Upper lobe of left lung (tissue), 6 donors: ENCODE results near the gene PLEKHA5. TPM values are rescaled to one million over a fixed set of nuclear protein-coding genes. Genes with fewer than 3 reads are reported as not detected.

Source experiments
- ATAC-seq, 2 donors: fragments of 200-7000 bp; cut with Tn5 transposase; one replicate each; pipeline ENCODE4 v1.9.1; 2022; ENCODE audit warnings: mild to moderate bottlenecking in 2 of 2, moderate library complexity in 2 of 2; ENCODE audit not compliant: low FRiP score in 2 of 2
- DNase-seq, 2 donors: peaks; one replicate each; pipeline ENCODE4 v3.0.0-alpha.2; 2019 to 2020
- H3K27ac ChIP-seq, 4 donors: fragments of 200-600 bp; sonication (generic); one replicate each; pipeline ENCODE4 v1.5.1; 2016 to 2019
- H3K27me3 ChIP-seq, 4 donors: fragments of 200-600 bp; sonication (generic); one replicate each; pipeline ENCODE4 v1.5.1; 2017 to 2019
- H3K36me3 ChIP-seq, 4 donors: fragments of 200-600 bp; sonication (generic); one replicate each; pipeline ENCODE4 v1.5.1; 2016 to 2019
- H3K4me1 ChIP-seq, 4 donors: fragments of 200-600 bp; sonication (generic); one replicate each; pipeline ENCODE4 v1.5.1; 2018 to 2019
- H3K4me3 ChIP-seq, 4 donors: fragments of 200-600 bp; sonication (generic); one replicate each; pipeline ENCODE4 v1.5.1; 2017 to 2019; ENCODE audit warnings: mild to moderate bottlenecking in 2 of 4, moderate library complexity in 1 of 4
- H3K9me3 ChIP-seq, 4 donors: fragments of 200-600 bp; sonication (generic); one replicate each; pipeline ENCODE4 v1.5.1; 2018 to 2019
- CTCF ChIP-seq, 6 experiments: fragments of 450-650 bp in 4 of 6; fragments of 200-600 bp in 2 of 6; sonication (generic) in 2 of 6; IDR thresholded peaks; one replicate each; pipeline ENCODE4 v1.5.1; 2016 to 2019; ENCODE audit warnings: antibody characterized with exemption in 6 of 6
- EP300 ChIP-seq, 4 donors: sonication (generic); formaldehyde crosslinking; IDR thresholded peaks; one replicate each; pipeline ENCODE4 v1.5.1; 2017; ENCODE audit warnings: antibody characterized with exemption in 4 of 4, control low read depth in 2 of 4
- POLR2A ChIP-seq, 4 donors: fragments of 450-650 bp; IDR thresholded peaks; one replicate each; pipeline ENCODE4 v1.5.1; 2016 to 2017; ENCODE audit warnings: antibody characterized with exemption in 4 of 4, mild to moderate bottlenecking in 2 of 4
- POLR2AphosphoS5 ChIP-seq, 2 donors: sonication (generic); formaldehyde crosslinking; IDR thresholded peaks; one replicate each; pipeline ENCODE4 v1.5.1; 2017; ENCODE audit warnings: antibody characterized with exemption in 2 of 2
- WGBS, 2 donors: methylation state at CpG; one replicate each; pipeline ENCODE4 v1.1.5; 2017 to 2018; 5-methylcytosine and 5-hydroxymethylcytosine counted together
- total RNA-seq, 6 donors: library from RNA; depleted of rRNA in 4 of 6; stranded (reverse); fragments of >200 nt in 4 of 6; gene quantifications; one replicate each; pipeline versions ENCODE4 v1.1.0 to v1.2.1, GENCODE V29; 2016 to 2021
- donor health status: DM: no; HTN: no; CAD: no; lungs with moderate emphysema.
- donor health status: DM: no; HTN: yes; CAD: no; lungs with severe emphysema.

PLEKHA5 gene
- total RNA-seq, 6 donors from 2014 or later = 18.5 to 89.6 (median 25.9) TPM

DNA sequence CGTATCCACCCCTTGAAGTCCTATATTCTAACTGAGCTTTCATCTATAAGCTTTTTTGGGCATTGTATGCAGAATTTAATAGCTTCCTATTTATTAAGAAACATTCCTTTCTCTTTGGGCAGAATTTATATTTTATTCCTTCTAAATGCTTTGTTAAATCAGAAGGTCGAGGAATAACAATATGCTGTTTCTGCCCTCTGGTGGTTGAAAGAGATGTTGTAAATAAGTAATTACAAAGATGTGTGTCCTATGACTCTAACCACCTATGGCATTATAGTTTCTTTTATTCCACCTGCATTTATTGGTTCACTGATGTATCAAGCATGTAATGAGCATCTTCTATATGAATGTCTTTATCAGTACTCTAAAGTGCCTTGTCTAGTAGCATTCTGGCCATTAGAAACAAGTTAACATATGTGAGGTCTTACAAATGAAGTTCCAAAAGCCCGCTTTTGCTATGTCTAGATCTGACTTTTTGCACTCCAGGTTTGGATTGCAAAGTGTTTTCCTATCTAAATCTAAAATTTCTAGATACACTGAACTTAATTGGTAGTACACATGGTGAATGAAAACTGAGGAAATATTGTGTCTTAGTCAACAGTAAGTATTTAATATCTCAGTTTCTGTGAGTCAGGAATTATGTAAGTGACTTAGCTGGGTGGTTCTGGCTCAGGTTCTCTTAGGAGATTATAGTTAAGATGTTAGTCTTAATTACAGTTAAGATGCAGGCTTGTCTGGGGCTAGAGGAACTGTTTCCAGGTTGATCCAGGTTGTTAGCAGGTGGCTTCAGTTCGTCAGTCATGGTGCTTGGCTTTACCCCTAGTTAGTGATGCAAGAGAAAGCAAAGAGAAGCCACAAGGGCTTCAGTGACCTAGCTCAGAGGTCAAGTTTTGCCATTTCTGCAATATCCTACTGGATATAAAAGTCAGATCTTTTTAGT is 57.5 kb downstream of the PLEKHA5 start:
- TF ChIP-seq POLR2A (IDR thresholded peaks at IDR 0.05) (no peak), POLR2AphosphoS5 (IDR thresholded peaks at IDR 0.05) (no peak), CTCF (IDR thresholded peaks at IDR 0.05) (peak in 5 of 6 experiments; percentile 41 to 67 (median 62))
- peak in 1 of 2 donors; percentile 29 for DNase-seq
- 53 to 56% methylated on average over 4 of the region's 4 CpGs for WGBS, 2 donors

GRCh38 chr12:19189522-19189921 is 60.0 kb downstream of the PLEKHA5 start:
- no peak for ATAC-seq
- no peaks in the 10 kb centered on the region for H3K36me3 ChIP-seq
- H3K4me3 ChIP-seq = no peak overlapping the region
- H3K27ac ChIP-seq = no peak overlapping the region
- no peaks in the 10 kb centered on the region for H3K9me3 ChIP-seq
- DNase-seq = no peak
- H3K4me1 ChIP-seq = peaks cover 0 to 27% (median 14%) of the 10 kb centered on the region in 4 donors
- no peak for TF ChIP-seq POLR2A (IDR thresholded peaks at IDR 0.05)
- no peak for TF ChIP-seq EP300 (IDR thresholded peaks at IDR 0.05)
- TF ChIP-seq CTCF (IDR thresholded peaks at IDR 0.05) = no peak
- TF ChIP-seq POLR2AphosphoS5 (IDR thresholded peaks at IDR 0.05) = no peak
- no peaks in the 10 kb centered on the region for H3K27me3 ChIP-seq
- WGBS, 2 donors = 54 to 81% methylated on average over 1 of the region's 1 CpG

More for the DNA sequence above, 57.5 kb downstream of the PLEKHA5 start:
- no peaks in the 10 kb centered on the region for H3K36me3 ChIP-seq
- no peaks in the 10 kb centered on the region for H3K27me3 ChIP-seq
- no peak overlapping the region for H3K4me3 ChIP-seq
- peak in 1 of 2 donors; percentile 73 for ATAC-seq
- no peaks in the 10 kb centered on the region for H3K9me3 ChIP-seq
- H3K27ac ChIP-seq = no peak overlapping the region
- H3K4me1 ChIP-seq = peaks cover 0 to 22% (median 14%) of the 10 kb centered on the region in 4 donors

- WGBS, 2 donors = 51 to 60% methylated on average over 2 of the region's 2 CpGs
- peaks cover 0 to 27% (median 14%) of the 10 kb centered on the region in 4 donors for H3K4me1 ChIP-seq
- H3K9me3 ChIP-seq = no peaks in the 10 kb centered on the region
- no peaks in the 10 kb centered on the region for H3K27me3 ChIP-seq
- no peak overlapping the region for H3K4me3 ChIP-seq
- peak overlapping the region in 1 of 4 donors; percentile 9 for H3K27ac ChIP-seq
- H3K36me3 ChIP-seq = no peaks in the 10 kb centered on the region
- ATAC-seq (peak in 1 of 2 donors; percentile 56), DNase-seq (no peak)
- TF ChIP-seq POLR2A (IDR thresholded peaks at IDR 0.05) = no peak
- no peak for TF ChIP-seq POLR2AphosphoS5 (IDR thresholded peaks at IDR 0.05)
- TF ChIP-seq EP300 (IDR thresholded peaks at IDR 0.05) = no peak
- no peak for TF ChIP-seq CTCF (IDR thresholded peaks at IDR 0.05)
Observed at GRCh38 chr12:19190292-19191031, 60.9 kb downstream of the PLEKHA5 start.

GRCh38 chr12:19191089-19191488 is 61.6 kb downstream of the PLEKHA5 start:
- ATAC-seq = no peak

More at GRCh38 chr12:19191089-19191488, 61.6 kb downstream of the PLEKHA5 start:
- no peak overlapping the region for H3K27ac ChIP-seq
- no peaks in the 10 kb centered on the region for H3K9me3 ChIP-seq
- H3K4me1 ChIP-seq = peaks cover 0 to 27% (median 14%) of the 10 kb centered on the region in 4 donors
- DNase-seq = no peak
- TF ChIP-seq POLR2AphosphoS5 (IDR thresholded peaks at IDR 0.05) = no peak
- no peak for TF ChIP-seq EP300 (IDR thresholded peaks at IDR 0.05)
- no peak for TF ChIP-seq CTCF (IDR thresholded peaks at IDR 0.05)
- TF ChIP-seq POLR2A (IDR thresholded peaks at IDR 0.05) = no peak
- no peaks in the 10 kb centered on the region for H3K36me3 ChIP-seq
- 95 to 97% methylated on average over 1 of the region's 1 CpG for WGBS, 2 donors
- H3K4me3 ChIP-seq = no peak overlapping the region
- no peaks in the 10 kb centered on the region for H3K27me3 ChIP-seq
